A549 (cell line): Measurements from ENCODE around the gene LINC01488.

ENCODE experiments used
- TF ChIP-seq, protein P1 (sequence below): fragments of >200 bp; sonication (Bioruptor Twin); formaldehyde crosslinking; IDR thresholded peaks from 3 replicates; pipeline ENCODE4 v1.5.1; 2016
- TF ChIP-seq, protein P2 (sequence below): fragments of 450-650 bp; IDR thresholded peaks from 2 replicates; pipeline ENCODE4 v1.6.1; 2014; ENCODE audit warnings: antibody characterized with exemption

DNA sequence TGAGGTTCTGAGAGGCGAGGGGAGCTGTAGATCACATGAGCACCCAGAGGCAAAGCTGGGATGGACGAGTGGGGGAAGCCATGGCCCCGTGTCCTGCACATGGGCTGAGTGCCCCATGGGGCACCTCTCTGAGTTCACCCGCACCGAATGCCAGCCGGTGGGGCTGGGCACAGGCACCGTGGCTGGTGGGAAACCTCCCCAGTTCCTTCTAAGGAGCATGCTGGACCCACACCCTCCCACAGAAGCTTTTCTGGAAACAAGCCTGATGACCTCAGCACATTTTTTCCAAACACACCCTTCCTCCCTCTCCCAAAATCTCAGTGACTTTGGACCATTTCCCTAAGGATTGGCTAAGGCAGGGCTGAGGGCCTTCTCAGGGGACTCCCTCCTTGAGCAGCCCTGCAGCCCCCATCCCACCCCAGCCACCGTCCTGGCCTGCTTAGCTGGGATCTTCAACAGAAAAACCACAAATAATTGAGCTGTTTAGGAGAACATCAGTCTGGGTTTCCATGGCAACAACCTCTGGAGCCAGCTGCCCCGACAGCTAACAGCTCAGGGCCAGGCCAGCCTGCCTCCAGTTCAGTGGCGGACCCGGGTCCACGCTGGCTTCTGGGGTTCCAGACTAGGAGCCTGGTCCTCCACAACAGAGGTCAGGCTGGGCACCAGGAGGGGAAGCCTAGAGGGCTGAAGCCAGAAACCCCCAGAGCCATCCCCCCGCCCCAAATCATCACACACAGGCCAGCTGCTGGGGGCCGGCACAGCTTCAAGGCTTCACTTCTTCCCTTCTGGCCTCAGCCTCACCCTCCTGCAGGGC lies 18.1 kb upstream of the LINC01488 start:
- TF ChIP-seq, protein P1, sequence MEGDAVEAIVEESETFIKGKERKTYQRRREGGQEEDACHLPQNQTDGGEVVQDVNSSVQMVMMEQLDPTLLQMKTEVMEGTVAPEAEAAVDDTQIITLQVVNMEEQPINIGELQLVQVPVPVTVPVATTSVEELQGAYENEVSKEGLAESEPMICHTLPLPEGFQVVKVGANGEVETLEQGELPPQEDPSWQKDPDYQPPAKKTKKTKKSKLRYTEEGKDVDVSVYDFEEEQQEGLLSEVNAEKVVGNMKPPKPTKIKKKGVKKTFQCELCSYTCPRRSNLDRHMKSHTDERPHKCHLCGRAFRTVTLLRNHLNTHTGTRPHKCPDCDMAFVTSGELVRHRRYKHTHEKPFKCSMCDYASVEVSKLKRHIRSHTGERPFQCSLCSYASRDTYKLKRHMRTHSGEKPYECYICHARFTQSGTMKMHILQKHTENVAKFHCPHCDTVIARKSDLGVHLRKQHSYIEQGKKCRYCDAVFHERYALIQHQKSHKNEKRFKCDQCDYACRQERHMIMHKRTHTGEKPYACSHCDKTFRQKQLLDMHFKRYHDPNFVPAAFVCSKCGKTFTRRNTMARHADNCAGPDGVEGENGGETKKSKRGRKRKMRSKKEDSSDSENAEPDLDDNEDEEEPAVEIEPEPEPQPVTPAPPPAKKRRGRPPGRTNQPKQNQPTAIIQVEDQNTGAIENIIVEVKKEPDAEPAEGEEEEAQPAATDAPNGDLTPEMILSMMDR: no peak
- TF ChIP-seq, protein P2, sequence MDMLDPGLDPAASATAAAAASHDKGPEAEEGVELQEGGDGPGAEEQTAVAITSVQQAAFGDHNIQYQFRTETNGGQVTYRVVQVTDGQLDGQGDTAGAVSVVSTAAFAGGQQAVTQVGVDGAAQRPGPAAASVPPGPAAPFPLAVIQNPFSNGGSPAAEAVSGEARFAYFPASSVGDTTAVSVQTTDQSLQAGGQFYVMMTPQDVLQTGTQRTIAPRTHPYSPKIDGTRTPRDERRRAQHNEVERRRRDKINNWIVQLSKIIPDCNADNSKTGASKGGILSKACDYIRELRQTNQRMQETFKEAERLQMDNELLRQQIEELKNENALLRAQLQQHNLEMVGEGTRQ: no peak
